ENCODE results near the gene CYP24A1.

CYP24A1 gene

DNA sequence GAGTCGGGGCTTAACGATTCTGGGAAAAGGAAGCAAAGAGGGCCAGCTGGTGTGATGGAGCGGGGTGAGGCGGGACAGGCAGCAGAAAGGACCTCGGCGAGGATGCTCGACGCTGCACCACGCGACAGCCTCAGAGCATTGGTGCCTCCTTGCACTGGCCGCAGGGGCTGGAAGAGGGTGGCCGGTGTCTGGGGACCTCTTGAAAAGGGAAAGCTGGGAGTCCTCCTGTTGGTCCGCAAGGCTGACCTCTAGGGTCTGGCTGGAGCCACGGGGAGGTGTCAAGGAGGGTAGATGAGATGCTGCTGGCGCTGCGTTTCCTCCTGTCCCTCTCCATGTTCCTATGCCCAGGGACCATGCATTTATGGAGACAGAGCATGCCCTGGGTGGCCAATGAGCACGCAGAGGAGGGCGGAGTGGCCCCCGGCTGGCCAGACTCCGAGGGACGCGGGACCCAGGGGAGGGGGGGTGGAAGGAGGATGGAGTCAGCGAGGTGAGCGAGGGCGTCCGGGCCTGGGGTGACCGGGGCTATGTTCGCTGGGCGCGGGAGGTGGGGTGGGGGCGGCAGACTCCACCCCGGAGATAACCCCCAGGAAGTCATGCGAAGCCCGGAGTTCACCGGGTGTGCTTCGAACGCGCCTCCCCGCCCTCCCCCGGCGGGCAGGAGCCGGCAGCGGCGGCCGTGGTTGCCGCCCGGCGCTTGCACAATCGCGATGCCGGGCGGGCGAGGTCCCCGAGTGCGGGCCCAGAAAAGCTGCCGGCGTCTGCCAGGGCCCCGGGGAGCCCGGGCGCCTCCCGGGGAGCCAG is at the start of gene CYP24A1:
CYP24A1 (minus strand) TSS at position 334 of the 804 bp plus-strand sequence. CDS start 407 bp downstream, outside the sequence.
- FAIRE-seq (peak; percentile 44), DNase-seq (ENCODE audit: insufficient read length, low spot score) (peak; percentile 36)

DNA sequence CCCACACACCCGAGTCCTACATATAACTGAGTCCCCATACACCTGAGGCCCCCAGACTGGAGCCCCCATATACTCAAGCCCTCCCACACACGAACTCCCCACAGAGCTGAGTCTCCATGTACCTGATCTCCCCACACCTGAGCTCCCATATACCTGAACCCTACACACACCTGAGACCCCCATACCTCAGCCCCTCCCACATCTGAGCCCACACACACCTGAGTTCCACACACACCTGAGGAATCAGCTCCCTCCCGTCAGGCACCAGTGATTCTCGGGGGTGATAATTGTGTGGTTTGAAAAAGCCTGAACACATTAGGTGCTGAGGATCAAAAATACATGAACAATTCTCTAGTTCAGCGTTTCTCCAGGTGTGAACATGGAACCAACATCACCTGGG is 49.5 kb upstream of the CYP24A1 start:
- FAIRE-seq (no peak), DNase-seq (ENCODE audit: insufficient read length, low spot score) (no peak)

DNA sequence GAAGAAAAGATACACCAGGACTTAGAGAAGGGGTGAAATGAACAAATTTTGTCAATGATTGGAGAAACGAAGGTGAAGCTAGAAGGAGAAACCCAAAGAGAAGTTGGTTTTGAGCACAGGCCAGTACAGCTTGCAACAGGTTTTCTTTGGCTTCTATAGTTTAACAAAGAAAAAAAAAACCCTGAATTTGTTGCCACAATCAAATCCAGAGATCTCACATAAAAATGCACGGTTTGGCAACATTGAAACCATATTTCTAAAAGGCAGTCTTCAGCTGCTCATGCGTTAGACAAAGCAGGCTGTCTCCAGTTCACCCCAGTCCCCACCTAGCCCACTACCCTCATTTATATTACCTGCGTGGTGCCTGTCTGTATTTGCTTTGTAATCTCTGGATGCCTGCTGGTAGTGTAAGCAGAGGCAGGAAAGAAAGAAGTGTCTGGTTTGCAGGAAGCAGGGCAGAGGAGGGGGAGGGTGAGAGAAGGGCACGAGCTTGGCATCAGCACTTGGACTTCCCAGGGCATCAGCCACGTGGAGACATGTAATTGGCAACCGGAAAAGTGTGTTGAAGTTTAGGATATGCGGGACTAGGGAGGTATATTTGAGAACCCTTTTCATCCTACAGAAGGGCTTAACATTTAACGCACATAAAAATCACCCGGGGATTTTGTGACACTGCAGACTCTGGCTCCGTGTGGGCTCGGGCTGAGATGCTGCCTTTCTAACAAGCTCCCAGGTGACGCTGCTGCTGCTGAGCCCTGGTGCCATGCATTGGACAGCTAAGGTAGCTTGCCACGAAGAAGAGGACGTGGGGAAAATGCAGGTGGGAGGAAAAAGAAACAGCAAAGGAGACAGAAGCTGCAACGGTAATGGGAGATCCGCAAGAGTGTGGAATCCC is 48.5 kb upstream of the CYP24A1 start:
- no peak for DNase-seq (ENCODE audit: insufficient read length, low spot score)
- peak; percentile 77 for FAIRE-seq

DNA sequence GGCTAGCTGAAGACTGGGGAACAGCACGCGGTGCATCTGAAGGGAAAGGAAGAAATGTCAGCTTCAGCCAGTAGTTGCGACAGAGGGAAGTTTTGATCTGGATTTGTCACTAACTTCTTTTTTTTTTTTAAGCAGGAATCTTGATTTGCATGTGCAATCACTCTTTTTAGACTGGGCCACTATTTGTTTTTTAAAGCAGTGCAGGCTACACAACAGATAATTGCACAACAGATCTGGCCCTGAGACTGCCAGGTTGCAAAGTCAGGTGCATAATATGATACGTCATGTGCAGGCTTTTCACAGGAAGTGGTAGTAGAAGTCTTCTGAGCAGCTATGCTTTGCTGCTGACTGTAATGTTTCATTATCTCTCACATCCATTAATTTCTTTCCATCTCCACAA is 47.6 kb upstream of the CYP24A1 start:
- FAIRE-seq (peak; percentile 73), DNase-seq (ENCODE audit: insufficient read length, low spot score) (no peak)

DNA sequence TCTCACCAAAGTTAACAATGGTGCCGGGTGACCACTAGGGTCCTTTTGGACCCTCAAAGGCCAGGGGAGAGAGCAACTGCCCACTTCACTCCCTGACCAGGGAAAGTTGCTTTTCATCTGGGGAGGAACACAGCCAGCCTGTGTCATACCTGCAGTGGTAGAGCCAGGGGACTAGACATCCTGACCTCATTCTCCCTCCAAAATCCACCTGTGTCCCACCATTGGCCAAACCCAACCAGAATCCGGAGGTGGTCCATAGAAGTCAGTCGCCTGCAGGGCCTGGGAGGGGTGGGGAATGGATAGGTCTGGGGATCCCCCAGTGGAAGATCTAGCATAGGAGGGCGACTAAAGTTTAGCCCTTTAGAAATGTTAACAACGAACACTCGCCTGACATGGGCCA is 46.9 kb upstream of the CYP24A1 start:
- FAIRE-seq, result peak; percentile 51
- no peak for DNase-seq (ENCODE audit: insufficient read length, low spot score)

DNA sequence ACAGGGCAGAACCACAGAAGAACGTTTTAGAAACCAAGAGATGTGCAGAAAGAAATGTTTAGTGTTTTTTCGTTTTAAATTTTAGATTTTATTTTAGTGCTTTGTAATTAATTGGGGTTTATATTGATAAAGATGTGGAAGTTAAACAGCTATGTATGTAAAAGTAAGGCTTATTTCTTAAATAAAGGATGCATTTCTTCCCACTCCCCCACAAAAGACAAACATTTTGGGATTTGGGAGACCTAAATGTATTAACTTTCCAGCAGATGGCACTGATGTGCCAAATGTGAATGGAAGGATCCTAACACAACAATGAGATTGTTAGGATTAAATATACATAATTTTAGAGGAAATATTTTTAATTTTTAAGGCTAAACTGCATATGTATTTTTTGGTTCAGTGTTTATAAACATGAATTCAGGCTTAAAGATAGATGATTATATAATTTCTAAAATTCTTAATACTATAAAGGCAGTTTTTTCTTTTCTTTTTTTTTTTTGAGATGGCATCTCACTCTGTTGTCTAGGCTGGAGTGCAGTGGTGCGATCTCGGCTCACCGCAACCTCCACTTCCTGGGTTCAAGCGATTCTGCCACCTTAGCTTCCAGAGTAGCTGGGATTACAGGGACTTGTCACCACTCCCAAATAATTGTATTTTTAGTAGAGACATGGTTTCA is 46.1 kb upstream of the CYP24A1 start:
- peak; percentile 76 for DNase-seq (ENCODE audit: insufficient read length, low spot score)

DNA sequence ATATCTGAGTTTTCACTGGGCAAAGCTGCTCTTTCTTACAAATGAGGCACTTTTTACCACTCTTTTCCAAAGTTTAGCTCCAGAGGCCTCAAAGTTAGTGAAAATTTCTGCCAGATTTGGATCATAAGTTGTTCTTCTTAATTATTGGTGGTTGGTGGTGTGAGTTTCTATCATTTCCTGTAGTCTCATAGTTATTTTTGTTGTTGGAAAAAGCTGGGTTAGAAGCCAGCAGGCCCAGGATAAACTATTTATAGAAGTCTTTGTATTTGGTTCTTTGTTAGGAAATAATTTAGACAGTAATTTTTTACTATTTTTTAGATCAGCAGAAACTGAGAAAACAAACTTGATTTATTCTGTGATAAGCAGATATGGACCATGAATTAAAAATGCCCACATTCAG is 44.7 kb upstream of the CYP24A1 start:
- DNase-seq (ENCODE audit: insufficient read length, low spot score) (no peak), FAIRE-seq (no peak)

More for the DNA sequence above, 46.1 kb upstream of the CYP24A1 start:
- FAIRE-seq, result peak; percentile 70

DNA sequence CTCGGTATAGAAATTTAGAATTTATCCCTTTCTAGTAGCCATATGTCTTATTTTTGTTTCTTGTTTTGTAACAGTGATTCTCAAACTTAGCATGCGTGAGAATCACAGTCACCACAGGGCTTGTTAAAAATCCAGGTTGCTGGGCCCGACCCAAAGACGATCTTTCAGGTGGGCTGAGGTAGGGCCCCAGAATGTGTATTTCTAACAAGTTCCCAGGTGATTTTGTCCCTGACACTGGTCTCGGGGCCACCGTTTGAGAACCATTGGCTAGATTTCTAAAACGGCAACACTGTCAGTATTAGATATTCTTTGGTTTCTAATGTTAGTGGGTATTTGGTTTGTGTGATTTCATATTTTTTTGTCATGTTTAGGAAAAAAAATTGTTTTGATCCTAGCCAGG is 44.0 kb upstream of the CYP24A1 start:
- no peak for DNase-seq (ENCODE audit: insufficient read length, low spot score)
- FAIRE-seq, result no peak

DNA sequence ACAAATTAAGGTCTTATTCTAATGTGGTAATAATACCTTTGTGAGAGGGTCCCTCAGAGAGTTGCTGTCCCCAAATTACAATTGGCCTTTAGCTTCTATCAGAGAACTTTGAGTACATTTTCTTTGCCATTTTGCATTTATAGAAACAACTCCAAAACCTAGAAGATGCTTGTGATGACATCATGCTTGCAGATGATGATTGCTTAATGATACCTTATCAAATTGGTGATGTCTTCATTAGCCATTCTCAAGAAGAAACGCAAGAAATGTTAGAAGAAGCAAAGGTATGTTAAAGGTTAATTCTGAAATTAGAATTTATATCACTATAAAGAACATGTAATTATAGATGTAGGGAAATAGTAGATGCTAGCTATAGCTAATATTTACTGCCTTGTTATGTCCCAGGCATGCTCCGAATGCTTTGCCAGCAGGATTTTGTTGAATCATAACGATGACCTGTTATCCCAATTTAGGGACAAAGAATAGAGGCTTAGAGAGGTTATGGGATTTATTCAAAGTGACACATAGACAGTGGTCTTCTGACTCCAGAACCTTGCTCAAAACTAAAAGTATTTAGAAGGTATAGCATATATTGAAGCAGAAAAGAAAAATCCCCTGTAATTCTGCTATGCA is 41.5 kb upstream of the CYP24A1 start:
- FAIRE-seq (no peak), DNase-seq (ENCODE audit: insufficient read length, low spot score) (no peak)

DNA sequence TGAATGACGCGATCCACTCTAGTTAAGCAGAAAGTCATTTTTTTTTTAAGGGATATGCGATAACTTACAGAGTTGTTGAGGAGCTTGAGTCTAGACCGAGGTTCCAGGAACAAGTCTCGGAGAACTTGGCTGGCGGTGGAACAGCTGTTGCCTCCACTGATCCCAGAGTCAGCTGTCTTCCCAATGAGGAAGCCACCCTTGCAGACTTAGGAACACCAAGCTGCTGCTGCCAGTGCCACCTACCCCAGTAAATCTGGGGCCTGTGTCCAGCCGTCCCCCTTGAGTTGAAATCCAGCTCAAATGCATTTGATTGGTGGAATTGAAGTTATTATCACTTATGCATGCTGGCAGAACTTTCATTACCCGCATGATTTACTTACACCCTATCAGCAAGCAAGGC is 40.8 kb upstream of the CYP24A1 start:
- DNase-seq (ENCODE audit: insufficient read length, low spot score), result no peak
- peak; percentile 63 for FAIRE-seq

DNA sequence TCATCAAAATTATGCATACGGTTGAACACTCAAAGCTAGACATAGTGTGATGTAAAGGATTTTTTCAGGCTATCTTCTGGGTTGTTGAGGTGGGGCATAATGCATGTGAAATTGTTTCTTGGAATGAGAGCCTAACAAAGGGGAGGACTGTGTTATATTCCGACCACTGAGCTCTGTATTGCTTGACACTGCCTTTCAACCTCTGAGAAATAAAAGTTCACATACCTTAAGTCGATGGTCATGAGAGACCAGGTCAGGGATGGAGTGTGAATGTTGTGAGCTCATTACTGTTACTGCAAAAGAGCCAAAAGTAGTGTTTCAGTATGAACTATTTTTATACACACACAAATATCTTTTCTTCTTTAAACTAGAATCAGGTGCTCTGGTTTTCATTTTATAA is 39.1 kb upstream of the CYP24A1 start:
- peak; percentile 70 for FAIRE-seq
- no peak for DNase-seq (ENCODE audit: insufficient read length, low spot score)

DNA sequence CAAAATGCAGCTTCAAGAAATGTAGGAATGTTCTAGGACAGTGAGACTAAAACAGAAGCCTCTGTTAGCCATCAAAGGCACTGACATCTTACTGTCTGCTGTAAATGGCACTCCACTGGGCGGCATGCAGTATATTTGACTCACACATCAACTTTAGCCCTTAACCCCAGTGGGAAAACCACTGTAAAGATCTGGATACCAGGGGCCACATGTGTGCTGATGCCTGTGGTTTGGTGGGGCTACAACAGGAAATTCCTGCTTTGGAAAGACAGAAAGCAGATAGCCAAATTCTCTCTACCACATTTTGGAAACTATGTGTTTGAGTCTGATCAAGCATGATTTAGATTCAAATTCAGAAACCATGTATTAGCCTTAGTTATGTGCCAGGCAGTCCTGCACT is 38.4 kb upstream of the CYP24A1 start:
- no peak for DNase-seq (ENCODE audit: insufficient read length, low spot score)
- peak; percentile 65 for FAIRE-seq

DNA sequence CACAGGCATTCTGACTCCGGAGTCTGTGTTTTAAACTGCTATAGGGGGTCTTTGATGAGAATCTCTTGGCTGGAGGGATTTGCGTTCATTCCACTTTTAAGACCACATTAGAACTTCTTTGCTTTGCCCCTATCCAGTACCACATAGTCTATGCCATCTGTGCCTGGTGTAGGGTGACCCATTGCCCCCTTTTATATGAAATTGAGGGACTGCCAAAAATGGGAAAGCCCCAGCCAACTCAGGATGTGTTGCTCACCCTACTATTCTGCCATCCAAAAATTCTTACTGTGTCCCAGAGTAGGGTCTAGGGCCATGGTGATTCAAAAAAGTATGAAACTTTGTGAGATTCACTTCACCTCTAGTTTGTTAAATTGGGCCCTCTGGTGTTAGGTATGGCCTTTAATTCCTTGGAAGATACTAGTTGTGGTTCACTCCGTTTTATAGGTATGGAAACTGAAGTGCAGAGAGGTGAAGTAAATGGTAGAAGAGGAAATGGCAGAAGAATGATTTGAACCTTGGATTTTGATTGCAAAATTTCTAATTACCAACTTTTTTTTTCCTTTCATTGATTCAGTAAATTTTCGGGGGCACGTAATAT is 35.5 kb upstream of the CYP24A1 start:
- DNase-seq (ENCODE audit: insufficient read length, low spot score), result no peak
- FAIRE-seq, result no peak

DNA sequence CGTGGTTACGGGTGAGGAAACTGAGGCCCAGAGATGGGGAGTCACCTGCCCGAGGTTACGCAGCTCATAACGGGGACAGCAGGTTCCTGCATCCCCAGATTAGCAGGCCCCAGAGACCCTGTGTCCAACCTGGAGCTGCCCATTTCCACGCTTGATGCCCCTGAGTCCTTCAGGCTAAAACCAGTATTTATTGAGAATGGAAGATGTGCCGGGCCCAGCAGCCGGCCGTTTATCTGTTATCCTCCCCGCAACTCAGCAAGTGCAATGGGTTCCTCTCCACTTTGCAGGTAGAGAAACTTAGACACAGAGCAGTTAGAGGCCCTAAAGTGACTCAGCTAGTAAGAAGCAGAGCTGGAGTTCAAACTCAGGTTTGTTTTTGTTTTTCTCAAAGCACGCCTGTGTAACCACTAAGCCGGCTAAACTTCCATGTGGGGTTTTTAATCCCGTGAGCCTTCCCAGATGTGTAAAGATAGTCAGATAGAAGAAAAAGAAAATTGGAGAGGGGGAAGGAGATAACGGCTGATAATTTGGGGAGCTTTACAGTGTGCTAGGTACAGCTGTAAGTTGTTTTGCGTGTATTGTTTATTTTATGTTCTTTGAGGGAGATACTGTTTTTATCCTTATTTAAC is 34.9 kb upstream of the CYP24A1 start:
- DNase-seq (ENCODE audit: insufficient read length, low spot score) (peak; percentile 41), FAIRE-seq (no peak)

DNA sequence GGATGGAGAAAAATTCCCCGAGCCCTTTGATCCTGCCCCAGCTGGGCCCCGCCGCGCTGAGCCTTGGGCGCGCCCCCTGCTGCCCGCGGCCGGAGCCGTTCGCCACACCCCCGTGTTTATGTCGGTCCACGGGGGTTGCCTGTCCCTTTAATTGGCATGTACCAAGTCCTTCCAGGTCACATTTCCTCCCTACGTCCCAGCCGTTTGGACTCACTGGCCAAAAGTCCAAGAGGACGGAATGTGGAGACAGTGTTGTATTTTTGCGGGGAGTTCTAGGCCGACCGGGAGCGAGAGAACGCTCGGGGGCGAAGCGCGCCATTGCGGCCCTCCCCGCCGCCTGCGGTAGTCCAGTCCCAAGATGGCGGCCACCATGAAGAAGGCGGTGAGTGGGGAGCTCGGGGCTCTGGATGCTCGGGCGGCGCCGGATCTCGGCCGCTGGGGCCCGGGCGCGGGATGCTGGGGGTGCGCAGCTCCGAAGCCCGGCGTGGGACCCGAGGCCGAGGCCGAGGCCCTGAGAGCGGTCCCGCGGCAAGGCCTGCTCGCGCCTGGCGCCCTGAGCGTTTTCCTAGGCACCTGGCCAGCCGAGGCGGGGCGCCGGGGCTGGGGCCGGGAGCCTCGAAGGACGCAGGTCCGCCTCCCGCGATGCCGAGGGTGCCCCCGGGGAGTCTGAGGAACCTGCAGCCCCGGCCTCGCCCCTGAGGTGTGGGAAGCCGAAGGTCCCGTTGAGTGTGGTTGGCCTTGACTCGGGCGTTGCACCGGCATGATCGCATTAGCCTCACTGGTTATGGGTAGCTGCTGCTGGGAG is 34.2 kb upstream of the CYP24A1 start, which contains the start of gene PFDN4:
PFDN4 (plus strand) TSS at position 345 of the 805 bp plus-strand sequence; CDS start at position 359, 14 bp downstream.
- DNase-seq (ENCODE audit: insufficient read length, low spot score) (peak; percentile 100), FAIRE-seq (peak; percentile 98)

DNA sequence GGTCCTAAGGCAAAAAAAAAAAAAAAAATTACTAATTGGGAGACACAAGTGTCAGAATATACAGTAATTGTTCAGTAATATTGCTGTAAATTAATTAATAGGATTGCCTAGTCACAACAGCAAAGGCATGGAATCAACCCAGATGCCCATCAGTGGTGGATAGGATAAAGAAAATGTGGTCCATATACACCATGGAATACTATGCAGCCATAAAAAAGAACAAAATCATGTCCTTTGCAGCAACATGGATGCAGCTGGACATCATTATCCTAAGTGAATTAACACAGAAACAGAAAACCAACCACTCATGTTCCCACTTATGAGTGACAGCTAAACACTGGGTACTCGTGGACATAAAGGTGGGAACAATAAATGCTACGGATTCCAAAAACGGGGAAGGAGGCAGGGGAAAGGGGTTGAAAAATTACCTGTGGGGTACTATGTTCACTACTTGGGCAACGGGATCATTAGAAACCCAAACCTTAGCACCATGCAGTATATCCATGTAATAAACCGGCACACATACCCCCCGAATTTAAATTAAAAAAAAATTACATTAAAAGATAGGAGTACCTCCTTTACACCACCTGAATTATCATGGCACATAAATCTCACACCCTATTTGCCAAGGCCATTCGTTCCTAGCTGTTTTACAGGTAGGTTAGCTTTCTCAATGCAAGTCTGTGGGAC is 33.4 kb upstream of the CYP24A1 start:
- FAIRE-seq (no peak), DNase-seq (ENCODE audit: insufficient read length, low spot score) (no peak)

DNA sequence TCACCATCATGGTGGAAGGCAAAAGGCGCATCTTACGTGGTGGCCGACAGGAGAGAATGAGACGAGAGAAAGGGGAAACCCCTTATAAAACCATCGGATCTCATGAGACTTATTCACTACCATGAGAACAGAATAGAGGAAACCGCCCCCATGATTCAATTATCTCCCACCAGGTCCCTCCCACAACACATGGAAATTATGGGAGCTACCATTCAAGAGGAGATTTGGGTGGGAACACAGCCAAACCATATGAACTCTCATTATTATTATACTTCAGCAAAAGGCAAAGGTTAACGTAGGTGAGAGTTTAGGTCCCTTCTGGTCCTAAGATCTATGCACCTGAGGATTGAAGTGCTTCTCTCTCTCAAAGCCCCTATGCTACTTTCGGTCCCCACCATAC is 31.7 kb upstream of the CYP24A1 start:
- no peak for FAIRE-seq
- no peak for DNase-seq (ENCODE audit: insufficient read length, low spot score)

DNA sequence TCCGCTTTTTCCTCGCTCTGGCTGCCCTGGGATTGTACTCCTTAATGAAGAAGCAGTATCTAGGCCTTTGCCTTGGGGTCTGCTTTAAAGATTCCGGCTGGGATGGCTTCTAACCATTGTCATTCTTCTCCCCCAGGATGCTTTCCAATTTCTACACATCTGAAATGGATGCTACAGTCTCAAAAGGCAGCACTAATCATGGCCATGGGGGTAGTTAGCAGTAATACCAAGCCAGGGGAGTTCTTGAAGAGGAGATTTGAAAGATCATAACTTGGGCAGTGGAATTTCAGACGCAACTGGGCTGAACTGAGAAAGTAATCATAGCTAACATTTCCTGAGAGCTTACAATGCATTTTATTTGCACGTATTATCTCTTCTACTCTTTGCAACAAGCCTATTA is 30.7 kb upstream of the CYP24A1 start:
- FAIRE-seq, result no peak
- no peak for DNase-seq (ENCODE audit: insufficient read length, low spot score)
